Heart left ventricle (tissue), 13 donors: ENCODE results near the gene TPSB2.

Experiments
- CTCF ChIP-seq, 12 donors: fragments of 200-600 bp; sonication (generic) in 4 of 12; IDR thresholded peaks; one replicate each; pipeline versions ENCODE4 v1.5.0 to v1.8.0; 2018 to 2022; ENCODE audit warnings: antibody characterized with exemption in 12 of 12, mild to moderate bottlenecking in 5 of 12
- POLR2A ChIP-seq, 2 donors: fragments of 450-650 bp; IDR thresholded peaks; one replicate each; pipeline ENCODE4 v1.6.1; 2017; ENCODE audit warnings: antibody characterized with exemption in 2 of 2, mild to moderate bottlenecking in 2 of 2, moderate library complexity in 2 of 2
- donor health status: ischemic (EF 13 %, LVEDD 7.1; RV severe dilation, severe dysfunction).
- donor health status: DM: no; HTN: yes; CAD: no.
- donor health status: DM: no; HTN: no; CAD: no.
- donor health status: ischemic (EF 25% LVEDD 6.9; RV normal size, moderate dysfunction).
- donor health status: ischemic (EF 25% LVEDD 5.7; RV mildly dilated, moderate dysfunction).
- donor health status: ischemic (EF 35%, LVEDD 5.7; RV mildly dilated, moderate dysfunction).
- donor health status: nonischemic (EF 11% LVEDD 7.7; RV severe dilation, severe dysfunction).
- donor health status: DM: yes; HTN: yes; CAD: no.
- donor health status: PGD.
- donor health status: ischemic (EF 29% LVEDD 5.4; RV normal size, mild dysfunction).
- donor health status: nonischemic (EF 23%, LVEDD 6.1; RV moderate dilation, normal function).

- TF ChIP-seq CTCF (IDR thresholded peaks at IDR 0.05) (no peak), POLR2A (IDR thresholded peaks at IDR 0.05) (no peak)
Measured at GRCh38 chr16:1221628-1222552, 8.1 kb downstream of the TPSB2 start.
